Vagina (tissue), 2 donors: Measurements from ENCODE around the gene EBNA1BP2. TPM values are rescaled to one million over a fixed set of nuclear protein-coding genes. Genes with fewer than 3 reads are reported as not detected.

Source experiments
- DNase-seq, 2 donors: peaks; one replicate each; pipeline ENCODE4 v3.0.0-alpha.2; 2017; ENCODE audit errors: extremely low spot score in 2 of 2
- H3K27ac ChIP-seq: fragments of 200-600 bp; sonication (generic); one replicate; pipeline ENCODE4 v1.5.1; 2019
- H3K27me3 ChIP-seq: fragments of 200-600 bp; sonication (generic); one replicate; pipeline ENCODE4 v1.5.1; 2019
- H3K36me3 ChIP-seq, 2 donors: fragments of 200-600 bp; sonication (generic); one replicate each; pipeline ENCODE4 v1.5.1; 2017 to 2019
- H3K4me1 ChIP-seq: fragments of 200-600 bp; sonication (generic); one replicate; pipeline ENCODE4 v1.5.1; 2019
- H3K4me3 ChIP-seq, 2 donors: fragments of 200-600 bp; sonication (generic); 1 replicate in 1 of 2; 2 replicates in 1 of 2; pipeline ENCODE4 v1.5.1; 2016 to 2019
- H3K9me3 ChIP-seq: fragments of 200-600 bp; sonication (generic); one replicate; pipeline ENCODE4 v1.5.1; 2019
- CTCF ChIP-seq, 3 experiments: fragments of 450-650 bp in 2 of 3; fragments of 200-600 bp in 1 of 3; sonication (generic) in 1 of 3; IDR thresholded peaks; one replicate each; pipeline ENCODE4 v1.5.1; 2017 to 2019; ENCODE audit warnings: antibody characterized with exemption in 3 of 3, mild to moderate bottlenecking in 2 of 3, moderate library complexity in 2 of 3
- POLR2A ChIP-seq, 2 donors: fragments of 450-650 bp; IDR thresholded peaks; one replicate each; pipeline ENCODE4 v1.6.1; 2017; ENCODE audit warnings: antibody characterized with exemption in 2 of 2, mild to moderate bottlenecking in 2 of 2, moderate library complexity in 2 of 2
- POLR2AphosphoS5 ChIP-seq, 2 donors: sonication (generic); formaldehyde crosslinking; IDR thresholded peaks; one replicate each; pipeline ENCODE4 v1.9.0; 2017; ENCODE audit warnings: antibody characterized with exemption in 2 of 2, mild to moderate bottlenecking in 2 of 2, low read depth in 1 of 2; ENCODE audit not compliant: insufficient read depth in 1 of 2
- intact Hi-C: fragments of 100-400 bp; cut with DNase I; formaldehyde crosslinking; loops from one replicate; pipeline ENCODE4 v1.15.1; 2023
- total RNA-seq: library from RNA; depleted of rRNA; stranded (reverse); fragments of >200 nt; gene quantifications from one replicate; pipeline ENCODE4 v1.2.3, GENCODE V29; 2016

EBNA1BP2 gene
- total RNA-seq, 1 donor from 2014 or later: 43.5 TPM

- no peak for DNase-seq
- H3K4me3 ChIP-seq: peak overlapping the region; percentile 95 to 96
- H3K27ac ChIP-seq: no peak overlapping the region
- H3K4me1 ChIP-seq: peaks cover 23% of the 10 kb centered on the region
- TF ChIP-seq POLR2A (IDR thresholded peaks at IDR 0.05): no peak
- H3K9me3 ChIP-seq: no peaks in the 10 kb centered on the region
- H3K36me3 ChIP-seq: peaks cover 0 to 21% of the 10 kb centered on the region in 2 donors
- H3K27me3 ChIP-seq: no peaks in the 10 kb centered on the region
- intact Hi-C loops: no loop called here
Observed at GRCh38 chr1:43172527-43172972, 460 bp upstream of the EBNA1BP2 start.

GRCh38 chr1:43171312-43171875 lies 696 bp downstream of the EBNA1BP2 start:
- Histone ChIP-seq H3K4me1 (peaks cover 23% of the 10 kb centered on the region), H3K36me3 (peaks cover 0 to 33% of the 10 kb centered on the region in 2 donors), H3K4me3 (peak overlapping the region; percentile 95 to 96), H3K27me3 (no peaks in the 10 kb centered on the region), H3K9me3 (no peaks in the 10 kb centered on the region), H3K27ac (no peak overlapping the region)
- TF ChIP-seq POLR2A (IDR thresholded peaks at IDR 0.05) (no peak), CTCF (IDR thresholded peaks at IDR 0.05) (no peak), POLR2AphosphoS5 (IDR thresholded peaks at IDR 0.05; ENCODE audit: insufficient read depth in 1 of 2, low read depth in 1 of 2) (no peak)
- intact Hi-C loops: no loop called here
- no peak for DNase-seq

DNA sequence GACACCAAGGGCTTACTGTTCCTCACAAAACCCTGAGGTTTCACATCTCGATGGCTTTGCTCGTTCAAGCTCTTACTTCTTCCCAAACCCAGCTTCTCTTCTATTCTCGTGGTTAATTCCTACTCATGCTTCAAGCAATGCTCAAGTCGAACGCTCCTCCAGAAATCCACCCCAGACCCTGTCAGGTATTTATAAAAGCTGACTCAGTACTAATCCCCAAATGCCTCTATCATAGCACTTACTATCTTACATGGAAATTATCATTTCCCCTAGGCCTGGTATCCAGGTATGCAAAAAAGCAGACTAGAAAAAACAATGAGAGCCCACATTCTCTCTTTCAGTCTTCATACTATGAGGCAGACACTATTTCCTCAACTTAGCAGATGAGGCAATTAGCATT lies 6.3 kb downstream of the EBNA1BP2 start:
- no peak for TF ChIP-seq POLR2AphosphoS5 (IDR thresholded peaks at IDR 0.05; ENCODE audit: insufficient read depth in 1 of 2, low read depth in 1 of 2)
- TF ChIP-seq CTCF (IDR thresholded peaks at IDR 0.05): no peak
- no peak for TF ChIP-seq POLR2A (IDR thresholded peaks at IDR 0.05)
- no peak overlapping the region for H3K4me3 ChIP-seq
- intact Hi-C loops: no loop called here
- H3K27me3 ChIP-seq: no peaks in the 10 kb centered on the region
- H3K9me3 ChIP-seq: no peaks in the 10 kb centered on the region
- H3K4me1 ChIP-seq: peaks cover 7% of the 10 kb centered on the region
- peaks cover 0 to 58% of the 10 kb centered on the region in 2 donors for H3K36me3 ChIP-seq
- DNase-seq: no peak
- H3K27ac ChIP-seq: no peak overlapping the region

- Histone ChIP-seq H3K9me3 (no peaks in the 10 kb centered on the region), H3K36me3 (peaks cover 0 to 58% of the 10 kb centered on the region in 2 donors), H3K4me3 (no peak overlapping the region), H3K27me3 (no peaks in the 10 kb centered on the region), H3K27ac (no peak overlapping the region), H3K4me1 (peaks cover under 1% of the 10 kb centered on the region)
- TF ChIP-seq POLR2AphosphoS5 (IDR thresholded peaks at IDR 0.05; ENCODE audit: insufficient read depth in 1 of 2, low read depth in 1 of 2) (no peak), CTCF (IDR thresholded peaks at IDR 0.05) (no peak), POLR2A (IDR thresholded peaks at IDR 0.05) (no peak)
- intact Hi-C loops: no loop called here
- DNase-seq: no peak
Observed at GRCh38 chr1:43165162-43165561, 6.9 kb downstream of the EBNA1BP2 start.

DNA sequence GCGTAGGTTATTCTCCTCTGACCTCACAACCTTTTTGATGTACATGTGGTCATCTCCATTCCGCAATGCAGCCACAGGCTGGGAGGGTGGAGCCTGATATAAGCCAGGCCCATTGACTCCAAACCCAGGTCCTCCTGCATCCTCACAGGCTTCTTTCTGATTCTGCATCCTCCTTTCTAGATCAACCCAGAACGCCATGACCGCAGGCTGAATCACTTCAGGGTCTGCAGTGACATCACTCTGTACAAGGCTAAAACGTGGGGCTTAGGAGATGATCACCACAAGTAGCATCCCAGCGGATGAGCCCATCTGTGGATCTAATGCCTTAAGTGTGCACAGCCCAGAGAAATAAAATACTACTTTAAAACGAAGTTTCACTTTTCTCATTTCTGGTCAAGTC lies 16.1 kb downstream of the EBNA1BP2 start:
- no peaks in the 10 kb centered on the region for H3K36me3 ChIP-seq
- H3K4me1 ChIP-seq: no peaks in the 10 kb centered on the region
- H3K9me3 ChIP-seq: no peaks in the 10 kb centered on the region
- TF ChIP-seq POLR2A (IDR thresholded peaks at IDR 0.05) (no peak), POLR2AphosphoS5 (IDR thresholded peaks at IDR 0.05; ENCODE audit: insufficient read depth in 1 of 2, low read depth in 1 of 2) (no peak), CTCF (IDR thresholded peaks at IDR 0.05) (no peak)
- H3K4me3 ChIP-seq: no peak overlapping the region
- intact Hi-C loops: no loop called here
- no peak for DNase-seq
- H3K27me3 ChIP-seq: no peaks in the 10 kb centered on the region
- no peak overlapping the region for H3K27ac ChIP-seq
